SK-N-SH (cell line): ENCODE measurements around the gene ARHGEF37. TPM values are rescaled to one million over a fixed set of nuclear protein-coding genes. Genes with fewer than 3 reads are reported as not detected.

ENCODE experiments used
- CTCF ChIA-PET: fragments of 300-600, 350-600 bp; formaldehyde crosslinking; extraction: SDS; loops from one replicate; lab custom pipeline; 2021; lab: Yijun Ruan, JAX
- POLR2A ChIA-PET: fragments of 350-600 bp; sonication (Branson Sonifier 250); formaldehyde crosslinking; extraction: SDS; loops from one replicate; lab custom pipeline; 2020; ENCODE audit warnings: antibody characterized with exemption, inconsistent platforms; lab: Yijun Ruan, JAX
- DNase-seq: peaks from one replicate; pipeline ENCODE4 v3.0.0; 2012
- H2AFZ ChIP-seq: fragments of 200-600 bp; sonication (generic); 2 replicates; pipeline ENCODE4 v1.8.1; 2016; ENCODE audit warnings: antibody characterized with exemption, mild to moderate bottlenecking, low read depth
- H3F3A ChIP-seq: fragments of 200-600 bp; sonication (generic); replicated peaks from 2 replicates; pipeline ENCODE3; 2016; ENCODE audit warnings: antibody characterized with exemption, mild to moderate bottlenecking; ENCODE audit not compliant: insufficient read depth
- H3K27ac ChIP-seq, 2 experiments: fragments of 200-500 bp in 1 of 2; fragments of 200-600 bp in 1 of 2; sonication (Bioruptor generic) in 1 of 2; sonication (generic), shearing (Covaris generic) in 1 of 2; 2 replicates each; pipeline versions ENCODE4 v1.5.1 to v1.6.1; 2014 to 2016; ENCODE audit warnings: low read depth in 2 of 2, inconsistent platforms in 1 of 2, low read length in 1 of 2, mild to moderate bottlenecking in 1 of 2, mixed read lengths in 1 of 2
- H3K27me3 ChIP-seq: fragments of 200-600 bp; sonication (generic), shearing (Covaris generic); 2 replicates; pipeline ENCODE4 v1.6.1; 2016; ENCODE audit warnings: mixed run types; ENCODE audit not compliant: insufficient read depth
- H3K36me3 ChIP-seq, 2 experiments: fragments of 200-500 bp in 1 of 2; fragments of 200-600 bp in 1 of 2; sonication (Bioruptor generic) in 1 of 2; sonication (generic) in 1 of 2; replicated peaks in 1 of 2; 2 replicates each; pipeline versions ENCODE3 to v1.5.1; 2014 to 2016; ENCODE audit warnings: low read length in 1 of 2, mild to moderate bottlenecking in 1 of 2; ENCODE audit not compliant: insufficient read depth in 2 of 2, control insufficient read depth in 1 of 2
- H3K4me1 ChIP-seq, 2 experiments: fragments of 200-500 bp in 1 of 2; fragments of 200-600 bp in 1 of 2; sonication (Bioruptor generic) in 1 of 2; sonication (generic), shearing (Covaris generic) in 1 of 2; 2 replicates each; pipeline versions ENCODE4 v1.5.1 to v1.6.1; 2014 to 2016; ENCODE audit warnings: low read depth in 1 of 2, low read length in 1 of 2, mixed run types in 1 of 2; ENCODE audit not compliant: insufficient read depth in 2 of 2, control insufficient read depth in 1 of 2
- H3K4me2 ChIP-seq: fragments of 200-600 bp; sonication (generic), shearing (Covaris generic); 2 replicates; pipeline ENCODE4 v1.6.1; 2017; ENCODE audit warnings: mixed run types
- H3K4me3 ChIP-seq, 2 experiments: fragments of 200-500 bp in 1 of 2; fragments of 200-600 bp in 1 of 2; sonication (Bioruptor generic) in 1 of 2; sonication (generic), shearing (Covaris generic) in 1 of 2; 2 replicates each; pipeline versions ENCODE4 v1.5.1 to v1.8.1; 2014 to 2016; ENCODE audit warnings: low read depth in 2 of 2, inconsistent platforms in 1 of 2, low read length in 1 of 2, mild to moderate bottlenecking in 1 of 2, mixed read lengths in 1 of 2, moderate library complexity in 1 of 2
- H3K79me2 ChIP-seq: fragments of 200-600 bp; sonication (generic); 2 replicates; pipeline ENCODE4 v1.8.1; 2017; ENCODE audit warnings: mild to moderate bottlenecking; ENCODE audit not compliant: insufficient read depth
- H3K9ac ChIP-seq: fragments of 200-600 bp; sonication (generic); 2 replicates; pipeline ENCODE4 v1.6.1; 2017; ENCODE audit warnings: mixed run types
- H3K9me2 ChIP-seq: fragments of 200-600 bp; sonication (generic); 2 replicates; pipeline ENCODE4 v1.6.1; 2017; ENCODE audit warnings: mixed run types
- H3K9me3 ChIP-seq: fragments of 200-600 bp; sonication (generic); 2 replicates; pipeline ENCODE4 v1.6.1; 2017; ENCODE audit warnings: mixed run types, mild to moderate bottlenecking, moderate library complexity
- H4K20me1 ChIP-seq: fragments of 200-600 bp; sonication (generic); 2 replicates; pipeline ENCODE4 v1.6.1; 2017; ENCODE audit warnings: mild to moderate bottlenecking, mixed run types; ENCODE audit not compliant: insufficient read depth
- FOXM1 ChIP-seq: IDR thresholded peaks from 2 replicates; pipeline ENCODE4 v1.4.0; 2012; ENCODE audit warnings: low read depth, mild to moderate bottlenecking
- GABPA ChIP-seq: IDR thresholded peaks from 2 replicates; pipeline ENCODE4 v1.4.0; 2012; ENCODE audit warnings: low read depth, mild to moderate bottlenecking
- GATA2 ChIP-seq: sonication (generic); formaldehyde crosslinking; IDR thresholded peaks from 2 replicates; pipeline ENCODE4 v1.5.0; 2020; ENCODE audit warnings: mild to moderate bottlenecking, missing genetic modification reagents
- JUND ChIP-seq: IDR thresholded peaks from 2 replicates; pipeline ENCODE4 v1.4.0; 2012
- MXI1 ChIP-seq: IDR thresholded peaks from 2 replicates; pipeline ENCODE4 v1.6.1; 2012; ENCODE audit warnings: mild to moderate bottlenecking, low read depth, low read length, improper control_type of control experiment
- NRF1 ChIP-seq: IDR thresholded peaks from 2 replicates; pipeline ENCODE4 v1.6.1; 2012; ENCODE audit warnings: low read depth, mild to moderate bottlenecking, low read length
- RAD21 ChIP-seq: IDR thresholded peaks from 2 replicates; pipeline ENCODE4 v1.6.1; 2012; ENCODE audit warnings: mild to moderate bottlenecking, low read length
- RCOR1 ChIP-seq: fragments of 150-350 bp; IDR thresholded peaks from 2 replicates; pipeline ENCODE4 v1.6.1; 2017; ENCODE audit warnings: antibody characterized with exemption, low read length
- TEAD4 ChIP-seq: IDR thresholded peaks from 2 replicates; pipeline ENCODE4 v1.4.0; 2012; ENCODE audit warnings: mild to moderate bottlenecking, borderline replicate concordance; ENCODE audit not compliant: insufficient read depth
- WGBS: methylation state at CpG from one replicate; pipeline ENCODE4 v1.1.6; 2017; ENCODE audit warnings: low lambda C conversion rate; 5-methylcytosine and 5-hydroxymethylcytosine counted together
- polyA plus RNA-seq, 3 experiments: library from polyadenylated mRNA; depleted of rRNA; stranded (reverse); fragments of >200 nt; gene quantifications; 2 replicates each; pipeline ENCODE4 v1.2.3, GENCODE V29; 2012
- TF ChIP-seq, protein P1 (sequence below): fragments of 150-350 bp; IDR thresholded peaks from 2 replicates; pipeline ENCODE4 v1.6.1; 2017; ENCODE audit warnings: antibody characterized with exemption, low read length, low read depth, borderline replicate concordance
- TF ChIP-seq, protein P2 (sequence below): IDR thresholded peaks from 2 replicates; pipeline ENCODE4 v1.4.0; 2012; ENCODE audit warnings: low read depth
- TF ChIP-seq, protein P3 (sequence below): fragments of 200-600 bp; sonication (generic); IDR thresholded peaks from 2 replicates; pipeline ENCODE4 v1.6.1; 2017; ENCODE audit warnings: antibody characterized with exemption, mild to moderate bottlenecking, moderate library complexity
- TF ChIP-seq, protein P4 (sequence below): IDR thresholded peaks from 2 replicates; pipeline ENCODE4 v1.4.0; 2012; ENCODE audit warnings: low read depth, borderline replicate concordance

The ARHGEF37 gene
- polyA plus RNA-seq, 1 of the 3 experiments (the other 2 are of a cell fraction): 0.94 TPM

DNA sequence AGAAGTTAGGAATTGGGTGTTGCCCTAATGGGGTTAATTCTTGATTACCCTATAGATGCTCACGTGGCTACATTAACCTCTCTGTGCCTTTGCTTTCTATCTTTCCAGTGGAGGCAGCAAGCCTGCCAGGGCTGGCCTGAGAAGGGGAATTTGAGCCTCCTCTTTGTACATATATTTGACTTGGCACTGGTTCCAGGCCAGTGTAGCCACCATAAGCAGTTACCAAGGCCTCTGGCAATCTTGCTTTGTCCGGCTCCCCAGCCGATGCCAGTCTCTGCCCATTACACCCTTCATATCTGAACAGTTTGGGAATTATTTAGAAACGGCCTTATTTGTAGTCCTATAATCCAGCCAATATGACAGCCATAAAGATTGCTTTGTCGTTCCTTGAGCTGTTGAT lies 90.2 kb downstream of the ARHGEF37 start:
- H3K27ac ChIP-seq: no peak overlapping the region
- no peak overlapping the region for H3K9ac ChIP-seq
- no peak overlapping the region for H3K4me3 ChIP-seq
- no peaks in the 10 kb centered on the region for H3K79me2 ChIP-seq
- no peak overlapping the region for H3K4me2 ChIP-seq
- TF ChIP-seq, protein P1, sequence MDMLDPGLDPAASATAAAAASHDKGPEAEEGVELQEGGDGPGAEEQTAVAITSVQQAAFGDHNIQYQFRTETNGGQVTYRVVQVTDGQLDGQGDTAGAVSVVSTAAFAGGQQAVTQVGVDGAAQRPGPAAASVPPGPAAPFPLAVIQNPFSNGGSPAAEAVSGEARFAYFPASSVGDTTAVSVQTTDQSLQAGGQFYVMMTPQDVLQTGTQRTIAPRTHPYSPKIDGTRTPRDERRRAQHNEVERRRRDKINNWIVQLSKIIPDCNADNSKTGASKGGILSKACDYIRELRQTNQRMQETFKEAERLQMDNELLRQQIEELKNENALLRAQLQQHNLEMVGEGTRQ: no peak
- no peak for TF ChIP-seq GABPA
- no peak for TF ChIP-seq JUND
- no peak for TF ChIP-seq MXI1
- TF ChIP-seq, protein P2, sequence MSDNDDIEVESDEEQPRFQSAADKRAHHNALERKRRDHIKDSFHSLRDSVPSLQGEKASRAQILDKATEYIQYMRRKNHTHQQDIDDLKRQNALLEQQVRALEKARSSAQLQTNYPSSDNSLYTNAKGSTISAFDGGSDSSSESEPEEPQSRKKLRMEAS: no peak
- TF ChIP-seq GATA2 (CRISPR knock-in tag): no peak
- TF ChIP-seq NRF1: no peak
- TF ChIP-seq, protein P3, sequence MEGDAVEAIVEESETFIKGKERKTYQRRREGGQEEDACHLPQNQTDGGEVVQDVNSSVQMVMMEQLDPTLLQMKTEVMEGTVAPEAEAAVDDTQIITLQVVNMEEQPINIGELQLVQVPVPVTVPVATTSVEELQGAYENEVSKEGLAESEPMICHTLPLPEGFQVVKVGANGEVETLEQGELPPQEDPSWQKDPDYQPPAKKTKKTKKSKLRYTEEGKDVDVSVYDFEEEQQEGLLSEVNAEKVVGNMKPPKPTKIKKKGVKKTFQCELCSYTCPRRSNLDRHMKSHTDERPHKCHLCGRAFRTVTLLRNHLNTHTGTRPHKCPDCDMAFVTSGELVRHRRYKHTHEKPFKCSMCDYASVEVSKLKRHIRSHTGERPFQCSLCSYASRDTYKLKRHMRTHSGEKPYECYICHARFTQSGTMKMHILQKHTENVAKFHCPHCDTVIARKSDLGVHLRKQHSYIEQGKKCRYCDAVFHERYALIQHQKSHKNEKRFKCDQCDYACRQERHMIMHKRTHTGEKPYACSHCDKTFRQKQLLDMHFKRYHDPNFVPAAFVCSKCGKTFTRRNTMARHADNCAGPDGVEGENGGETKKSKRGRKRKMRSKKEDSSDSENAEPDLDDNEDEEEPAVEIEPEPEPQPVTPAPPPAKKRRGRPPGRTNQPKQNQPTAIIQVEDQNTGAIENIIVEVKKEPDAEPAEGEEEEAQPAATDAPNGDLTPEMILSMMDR: no peak
- no peak for TF ChIP-seq FOXM1
- TF ChIP-seq, protein P4, sequence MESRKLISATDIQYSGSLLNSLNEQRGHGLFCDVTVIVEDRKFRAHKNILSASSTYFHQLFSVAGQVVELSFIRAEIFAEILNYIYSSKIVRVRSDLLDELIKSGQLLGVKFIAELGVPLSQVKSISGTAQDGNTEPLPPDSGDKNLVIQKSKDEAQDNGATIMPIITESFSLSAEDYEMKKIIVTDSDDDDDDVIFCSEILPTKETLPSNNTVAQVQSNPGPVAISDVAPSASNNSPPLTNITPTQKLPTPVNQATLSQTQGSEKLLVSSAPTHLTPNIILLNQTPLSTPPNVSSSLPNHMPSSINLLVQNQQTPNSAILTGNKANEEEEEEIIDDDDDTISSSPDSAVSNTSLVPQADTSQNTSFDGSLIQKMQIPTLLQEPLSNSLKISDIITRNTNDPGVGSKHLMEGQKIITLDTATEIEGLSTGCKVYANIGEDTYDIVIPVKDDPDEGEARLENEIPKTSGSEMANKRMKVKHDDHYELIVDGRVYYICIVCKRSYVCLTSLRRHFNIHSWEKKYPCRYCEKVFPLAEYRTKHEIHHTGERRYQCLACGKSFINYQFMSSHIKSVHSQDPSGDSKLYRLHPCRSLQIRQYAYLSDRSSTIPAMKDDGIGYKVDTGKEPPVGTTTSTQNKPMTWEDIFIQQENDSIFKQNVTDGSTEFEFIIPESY: no peak
- TF ChIP-seq RAD21: no peak
- TF ChIP-seq RCOR1: no peak
- TF ChIP-seq TEAD4: no peak
- DNase-seq: no peak
- H2AFZ ChIP-seq: no peak overlapping the region
- ChIA-PET CTCF (interaction anchor here (1.0 kb wide), 1 partner anchor 157 kb away, joined by 5 read pairs; no protein-coding TSS in a partner anchor), POLR2A (no interaction called here)
- no peaks in the 10 kb centered on the region for H3K9me2 ChIP-seq
- H3K9me3 ChIP-seq: no peaks in the 10 kb centered on the region
- no peaks in the 10 kb centered on the region for H3K36me3 ChIP-seq
- no peaks in the 10 kb centered on the region for H3K4me1 ChIP-seq
- H3K27me3 ChIP-seq: no peaks in the 10 kb centered on the region
- 55% methylated on average over 5 of the region's 5 CpGs for WGBS
- no peaks in the 10 kb centered on the region for H3F3A ChIP-seq
- H4K20me1 ChIP-seq: no peaks in the 10 kb centered on the region
